BLaER1 (cell line): ENCODE data around the gene MAJIN.

Source experiments
- H3K27ac ChIP-seq: shearing (Covaris generic); formaldehyde crosslinking; 2 replicates; pipeline ENCODE4 v1.8.1; 2022
- H3K27me3 ChIP-seq: shearing (Covaris generic); formaldehyde crosslinking; 2 replicates; pipeline ENCODE4 v1.8.1; 2022
- H3K36me3 ChIP-seq: shearing (Covaris generic); formaldehyde crosslinking; 2 replicates; pipeline ENCODE4 v1.8.1; 2022
- H3K4me1 ChIP-seq: shearing (Covaris generic); formaldehyde crosslinking; 2 replicates; pipeline ENCODE4 v1.8.1; 2022
- H3K4me2 ChIP-seq: shearing (Covaris generic); formaldehyde crosslinking; 2 replicates; pipeline ENCODE4 v1.8.1; 2022
- H3K4me3 ChIP-seq: shearing (Covaris generic); formaldehyde crosslinking; 2 replicates; pipeline ENCODE4 v1.8.1; 2022
- H3K9ac ChIP-seq: shearing (Covaris generic); formaldehyde crosslinking; 2 replicates; pipeline ENCODE4 v1.8.1; 2022
- H3K9me3 ChIP-seq: shearing (Covaris generic); formaldehyde crosslinking; 2 replicates; pipeline ENCODE4 v1.8.1; 2022
- H4K20me1 ChIP-seq: shearing (Covaris generic); formaldehyde crosslinking; 2 replicates; pipeline ENCODE4 v1.8.1; 2022
- Cebpa-rat ChIP-seq: shearing (Covaris generic); IDR thresholded peaks from 2 replicates; pipeline ENCODE4 v1.8.1; 2022

Gene MAJIN

GRCh38 chr11:64906314-64906635 lies 65.6 kb downstream of the MAJIN start:
- no peaks in the 10 kb centered on the region for H3K9me3 ChIP-seq
- peaks cover under 1% of the 10 kb centered on the region; the same call in 1 of the 2 replicates for H3K4me1 ChIP-seq
- H3K36me3 ChIP-seq, result peaks cover 95% of the 10 kb centered on the region

GRCh38 chr11:64905516-64906313 lies 66.2 kb downstream of the MAJIN start:
- Histone ChIP-seq H3K4me1 (no peaks in the 10 kb centered on the region), H3K27ac (no peak overlapping the region), H3K9ac (no peak overlapping the region), H3K27me3 (no peaks in the 10 kb centered on the region), H3K4me2 (no peak overlapping the region), H4K20me1 (no peaks in the 10 kb centered on the region), H3K36me3 (peaks cover 95% of the 10 kb centered on the region), H3K9me3 (no peaks in the 10 kb centered on the region), H3K4me3 (no peak overlapping the region)
- no peak for TF ChIP-seq Cebpa-rat

More at GRCh38 chr11:64906314-64906635, 65.6 kb downstream of the MAJIN start:
- Histone ChIP-seq H3K27ac (no peak overlapping the region), H3K9ac (no peak overlapping the region), H4K20me1 (no peaks in the 10 kb centered on the region), H3K27me3 (no peaks in the 10 kb centered on the region), H3K4me2 (no peak overlapping the region), H3K4me3 (no peak overlapping the region)
- TF ChIP-seq Cebpa-rat, result no peak

DNA sequence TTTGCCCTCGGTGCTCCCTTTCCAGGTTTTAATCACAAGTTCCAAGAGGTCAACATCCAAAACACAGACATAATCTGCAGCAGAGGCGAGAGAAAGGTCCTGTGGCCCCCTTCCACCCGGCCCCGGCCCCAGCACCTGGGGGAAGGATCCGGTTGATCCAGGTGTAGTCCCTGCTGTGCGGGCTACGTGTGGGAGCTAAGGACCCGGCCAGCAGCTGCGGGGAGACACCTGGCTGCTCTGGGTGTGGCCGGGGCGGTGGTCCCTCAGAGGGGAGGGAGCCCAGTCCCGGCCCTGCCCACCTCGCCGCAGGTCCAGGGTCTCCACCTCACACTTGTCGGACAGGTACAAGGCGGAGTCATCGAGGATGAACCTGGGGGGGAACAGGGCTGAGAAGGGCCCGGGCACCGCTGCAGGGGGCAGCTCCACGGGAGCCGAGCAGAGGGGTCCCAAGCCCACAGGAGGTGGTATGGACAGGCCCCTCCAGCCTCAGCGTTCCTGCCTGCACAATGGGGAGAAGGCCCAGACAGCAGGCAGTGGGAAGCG lies 68.5 kb downstream of the MAJIN start:
- Histone ChIP-seq H3K4me2 (no peak overlapping the region), H3K4me3 (no peak overlapping the region), H3K4me1 (no peaks in the 10 kb centered on the region), H3K36me3 (peaks cover 94% of the 10 kb centered on the region), H3K27me3 (no peaks in the 10 kb centered on the region), H4K20me1 (no peaks in the 10 kb centered on the region), H3K9me3 (no peaks in the 10 kb centered on the region), H3K9ac (no peak overlapping the region), H3K27ac (no peak overlapping the region)
- no peak for TF ChIP-seq Cebpa-rat

DNA sequence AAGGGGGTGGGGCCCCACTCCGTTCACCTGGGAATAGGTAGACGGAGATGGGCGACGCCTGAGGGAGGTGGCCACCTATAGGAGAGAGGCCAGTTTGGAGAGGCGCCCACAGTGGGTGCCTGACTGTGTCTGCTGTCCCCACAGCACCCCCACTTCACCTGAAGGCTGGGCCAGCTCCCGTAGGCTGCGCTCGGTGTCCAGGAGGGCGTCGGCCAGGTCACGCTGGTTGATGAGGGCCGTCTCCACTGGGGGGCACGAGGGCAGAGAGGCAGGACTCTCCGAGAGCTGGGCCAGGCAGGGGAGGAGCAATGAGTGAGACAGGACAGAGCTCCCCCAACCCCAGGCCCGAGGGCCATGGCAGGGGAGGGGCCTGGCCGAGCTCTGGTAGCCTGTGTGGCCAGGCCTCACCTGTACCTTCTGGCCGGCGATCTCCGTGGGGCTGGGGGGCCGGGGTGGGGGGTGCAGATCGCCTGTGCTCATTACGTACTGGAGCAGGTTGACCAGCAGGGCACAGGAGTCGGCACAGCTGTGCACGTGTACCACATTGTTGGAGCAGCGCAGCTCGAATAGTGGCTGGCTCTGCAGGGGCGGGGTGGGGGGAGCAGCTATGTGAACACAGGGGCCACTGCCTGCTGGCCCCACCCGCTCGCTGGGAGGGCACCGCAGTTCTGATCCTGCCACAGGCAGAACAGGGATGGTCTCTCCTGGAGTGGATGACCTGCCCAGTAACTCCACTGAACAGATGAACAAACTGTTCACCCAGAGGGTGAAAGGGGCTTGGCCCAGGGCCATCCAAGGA lies 69.6 kb downstream of the MAJIN start:
- Histone ChIP-seq H3K36me3 (peaks cover 94% of the 10 kb centered on the region), H3K4me2 (no peak overlapping the region), H3K4me1 (peaks cover 6% of the 10 kb centered on the region), H4K20me1 (no peaks in the 10 kb centered on the region), H3K9me3 (no peaks in the 10 kb centered on the region), H3K4me3 (no peak overlapping the region), H3K9ac (no peak overlapping the region), H3K27me3 (no peaks in the 10 kb centered on the region), H3K27ac (no peak overlapping the region)
- no peak for TF ChIP-seq Cebpa-rat

DNA sequence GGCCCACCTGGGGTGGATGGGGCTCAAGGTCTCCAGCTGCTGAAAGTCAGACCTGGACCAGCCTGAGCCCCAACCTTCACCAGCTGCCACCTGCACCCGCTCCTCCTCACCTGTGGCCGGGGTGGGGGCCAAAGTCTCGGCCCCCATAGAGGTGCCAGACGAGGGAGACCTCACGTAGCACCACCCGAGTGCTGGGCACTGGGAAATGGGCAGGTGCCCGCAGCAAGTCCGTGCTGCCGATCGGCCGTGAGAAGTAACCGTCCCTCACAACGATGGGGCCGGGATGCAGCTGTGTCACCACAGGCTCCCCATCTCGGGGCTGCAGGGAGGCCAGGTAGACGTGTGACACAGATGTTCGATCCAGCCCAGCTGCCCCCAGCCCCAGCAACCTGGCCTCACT lies 71.1 kb downstream of the MAJIN start:
- no peak overlapping the region for H3K4me3 ChIP-seq
- no peak overlapping the region for H3K9ac ChIP-seq
- H3K27ac ChIP-seq, result no peak overlapping the region
- no peak overlapping the region for H3K4me2 ChIP-seq
- TF ChIP-seq Cebpa-rat, result no peak
- H3K9me3 ChIP-seq, result no peaks in the 10 kb centered on the region
- no peaks in the 10 kb centered on the region for H3K27me3 ChIP-seq
- H4K20me1 ChIP-seq, result no peaks in the 10 kb centered on the region
- H3K36me3 ChIP-seq, result peaks cover 94% of the 10 kb centered on the region
- peaks cover 20% of the 10 kb centered on the region for H3K4me1 ChIP-seq

DNA sequence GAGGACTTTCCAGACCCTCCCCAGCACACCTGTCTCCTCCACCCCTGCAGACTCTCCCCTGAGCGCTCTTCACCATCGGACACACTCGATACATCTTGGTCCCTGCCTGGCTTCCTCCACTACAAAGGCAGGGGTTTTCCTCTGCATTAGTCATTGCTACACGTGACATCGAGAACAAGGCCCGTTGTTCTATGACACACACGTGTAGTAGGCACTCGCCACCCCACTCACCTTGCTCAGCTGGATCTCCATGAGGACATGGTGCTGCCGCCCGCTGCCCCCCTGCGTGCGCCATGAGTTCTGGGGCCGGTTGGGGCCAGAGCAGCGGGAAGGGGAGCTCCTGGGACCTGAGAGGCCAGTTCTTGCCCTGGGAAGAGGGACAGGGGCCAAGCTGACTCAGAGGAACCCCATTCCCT lies 71.6 kb downstream of the MAJIN start:
- no peak for TF ChIP-seq Cebpa-rat
- Histone ChIP-seq H3K9ac (no peak overlapping the region), H4K20me1 (no peaks in the 10 kb centered on the region), H3K4me2 (no peak overlapping the region), H3K9me3 (no peaks in the 10 kb centered on the region), H3K4me3 (no peak overlapping the region), H3K36me3 (peaks cover 94% of the 10 kb centered on the region), H3K4me1 (peaks cover 20% of the 10 kb centered on the region), H3K27me3 (no peaks in the 10 kb centered on the region), H3K27ac (no peak overlapping the region)

- Histone ChIP-seq H3K4me1 (peaks cover 32% of the 10 kb centered on the region), H3K36me3 (peaks cover 85% of the 10 kb centered on the region), H3K9me3 (no peaks in the 10 kb centered on the region), H3K27ac (no peak overlapping the region), H3K27me3 (no peaks in the 10 kb centered on the region), H3K9ac (no peak overlapping the region), H4K20me1 (no peaks in the 10 kb centered on the region), H3K4me2 (no peak overlapping the region), H3K4me3 (no peak overlapping the region)
- no peak for TF ChIP-seq Cebpa-rat
These were observed 73.4 kb downstream of the MAJIN start for GRCh38 chr11:64898541-64898940.

DNA sequence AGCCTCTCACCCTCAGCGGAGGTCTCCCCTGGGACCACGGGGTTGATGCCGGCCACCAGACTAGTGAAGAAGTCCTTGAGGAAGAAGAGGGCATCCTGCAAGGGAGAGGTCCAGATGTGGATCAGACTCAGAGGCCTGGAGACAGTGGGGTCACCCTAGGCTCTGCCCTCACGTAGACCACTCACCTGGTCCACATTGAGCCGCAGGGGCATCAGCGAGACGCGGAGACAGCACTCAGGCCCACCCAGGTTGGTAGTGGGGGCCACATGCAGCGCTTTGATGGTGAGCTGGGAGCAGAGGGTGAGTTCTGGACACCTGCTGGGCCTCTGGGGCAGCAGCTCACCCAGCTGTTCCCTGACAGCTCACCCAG lies 73.8 kb downstream of the MAJIN start:
- Histone ChIP-seq H4K20me1 (no peaks in the 10 kb centered on the region), H3K4me1 (peaks cover 37% of the 10 kb centered on the region), H3K27ac (no peak overlapping the region), H3K4me3 (no peak overlapping the region), H3K9me3 (no peaks in the 10 kb centered on the region), H3K36me3 (peaks cover 80% of the 10 kb centered on the region), H3K4me2 (no peak overlapping the region), H3K27me3 (no peaks in the 10 kb centered on the region), H3K9ac (no peak overlapping the region)
- TF ChIP-seq Cebpa-rat, result no peak

DNA sequence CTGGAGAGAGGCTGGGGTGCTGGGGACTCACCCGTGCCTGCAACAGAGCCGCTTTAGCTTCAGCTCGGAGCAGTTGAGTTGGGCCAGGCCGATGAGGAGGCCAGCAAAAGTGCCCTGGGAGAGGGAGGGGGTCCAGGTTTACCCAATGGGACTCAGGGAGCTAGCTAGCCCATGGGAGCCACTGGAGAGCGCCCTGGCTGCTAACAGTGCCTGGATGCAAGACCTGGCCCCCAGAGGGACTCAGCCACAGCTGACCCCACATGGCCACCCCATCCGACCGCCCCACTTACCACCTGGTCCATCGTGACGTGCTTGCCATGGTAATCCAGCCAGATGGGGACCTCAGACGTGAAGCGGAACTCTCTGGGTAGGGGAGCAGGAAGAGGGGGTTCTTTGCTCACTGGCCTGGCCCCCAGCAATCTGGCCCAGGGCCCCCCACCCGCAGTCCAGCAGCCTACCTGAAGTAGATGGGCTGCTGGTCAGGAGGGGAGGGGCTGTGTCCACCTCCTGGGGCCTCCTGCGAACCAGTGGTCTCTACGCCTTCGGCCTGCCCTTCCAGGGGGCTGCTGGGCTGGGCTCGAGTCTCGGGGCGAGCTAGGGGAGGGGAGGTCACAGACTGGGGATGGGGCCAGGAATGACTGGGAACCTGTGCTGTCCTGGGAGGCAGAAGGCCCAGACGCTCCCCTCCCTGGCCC lies 74.4 kb downstream of the MAJIN start:
- peak overlapping the region; percentile 4; the same call in 1 of the 2 replicates for H3K9ac ChIP-seq
- H3K27me3 ChIP-seq, result no peaks in the 10 kb centered on the region
- H3K27ac ChIP-seq, result 0 out of 2 replicates have a peak overlapping the region, but pooled peaks have one; percentile 22
- no peak overlapping the region for H3K4me3 ChIP-seq
- no peaks in the 10 kb centered on the region for H3K9me3 ChIP-seq
- peaks cover 43% of the 10 kb centered on the region for H3K4me1 ChIP-seq
- H4K20me1 ChIP-seq, result no peaks in the 10 kb centered on the region
- H3K36me3 ChIP-seq, result peaks cover 77% of the 10 kb centered on the region
- no peak for TF ChIP-seq Cebpa-rat
- peak overlapping the region; percentile 36; the same call in 1 of the 2 replicates for H3K4me2 ChIP-seq
